CD4-positive, alpha-beta memory T cell (primary cell): ENCODE data around the gene BTG1. TPM values are rescaled to one million over a fixed set of nuclear protein-coding genes. Genes with fewer than 3 reads are reported as not detected.

ENCODE experiments used
- CTCF ChIA-PET: fragments of 350-600 bp; sonication (Branson Sonifier 250); formaldehyde crosslinking; loops from one replicate; lab custom pipeline; 2021; ENCODE audit warnings: inconsistent platforms; ENCODE audit not compliant: partially characterized antibody; lab: Charles Lee
- POLR2A ChIA-PET: fragments of 350-600 bp; sonication (Branson Sonifier 250); formaldehyde crosslinking; loops from one replicate; lab custom pipeline; 2021; ENCODE audit not compliant: partially characterized antibody; lab: Charles Lee
- DNase-seq, 5 donors: peaks; one replicate each; pipeline versions ENCODE4 v3.0.0 to v3.0.0-alpha.2; 2020 to 2022; ENCODE audit warnings: mixed read lengths in 1 of 5
- H3K27ac ChIP-seq: one replicate; pipeline ENCODE4 v1.7.0; 2013; ENCODE audit warnings: low read depth, low read length
- H3K27me3 ChIP-seq: 2 replicates; pipeline ENCODE4 v1.7.0; 2013; ENCODE audit warnings: mild to moderate bottlenecking, low read length, moderate library complexity; ENCODE audit not compliant: insufficient read depth
- H3K36me3 ChIP-seq: 2 replicates; pipeline ENCODE4 v1.7.0; 2013; ENCODE audit warnings: mild to moderate bottlenecking, low read length, moderate library complexity; ENCODE audit not compliant: insufficient read depth
- H3K4me1 ChIP-seq: 2 replicates; pipeline ENCODE4 v1.7.0; 2013; ENCODE audit warnings: mild to moderate bottlenecking, low read length, moderate library complexity; ENCODE audit not compliant: insufficient read depth
- H3K4me3 ChIP-seq, 2 donors: one replicate each; pipeline ENCODE4 v1.7.0; 2013; ENCODE audit warnings: low read length in 2 of 2, mild to moderate bottlenecking in 1 of 2
- H3K9me3 ChIP-seq, 2 donors: one replicate each; pipeline ENCODE4 v1.7.0; 2013; ENCODE audit warnings: low read length in 2 of 2, control low read depth in 1 of 2; ENCODE audit not compliant: control insufficient read depth in 1 of 2
- H3K27ac Mint-ChIP-seq, 7 donors: one replicate each; pipeline ENCODE4 v1.8.0; 2020 to 2021; ENCODE audit warnings: mixed read lengths in 7 of 7, mild to moderate bottlenecking in 6 of 7, inconsistent platforms in 3 of 7, moderate library complexity in 3 of 7
- H3K27me3 Mint-ChIP-seq, 2 donors: one replicate each; pipeline ENCODE4 v1.8.0; 2020 to 2021; ENCODE audit warnings: mixed read lengths in 2 of 2
- H3K36me3 Mint-ChIP-seq, 2 donors: one replicate each; pipeline ENCODE4 v1.8.0; 2020 to 2021; ENCODE audit warnings: mixed read lengths in 2 of 2, inconsistent platforms in 1 of 2, mild to moderate bottlenecking in 1 of 2
- H3K4me1 Mint-ChIP-seq, 4 donors: one replicate each; pipeline ENCODE4 v1.8.0; 2020 to 2021; ENCODE audit warnings: mixed read lengths in 4 of 4, mild to moderate bottlenecking in 1 of 4
- H3K4me3 Mint-ChIP-seq, 8 donors: one replicate each; pipeline ENCODE4 v1.8.0; 2020 to 2021; ENCODE audit warnings: mixed read lengths in 8 of 8, mild to moderate bottlenecking in 7 of 8, moderate library complexity in 6 of 8, inconsistent platforms in 3 of 8
- H3K9me3 Mint-ChIP-seq, 8 donors: one replicate each; pipeline ENCODE4 v1.8.0; 2020 to 2021; ENCODE audit warnings: mixed read lengths in 8 of 8, mild to moderate bottlenecking in 5 of 8, inconsistent platforms in 3 of 8, moderate library complexity in 1 of 8
- intact Hi-C: fragments of 100-400 bp; cut with micrococcal nuclease; formaldehyde crosslinking; loops from one replicate; pipeline ENCODE4 v1.15.1; 2023
- polyA plus RNA-seq, 2 donors: library from polyadenylated mRNA; unstranded; fragments of 300-500 nt; fragmentation: Illumina TruSeq; gene quantifications; one replicate each; pipeline ENCODE4 v1.2.3, GENCODE V29; 2021
- total RNA-seq, 2 experiments: library from RNA; stranded (reverse); gene quantifications; one replicate each; pipeline ENCODE4 v1.2.3, GENCODE V29; 2021

Gene BTG1
- total and polyA plus RNA-seq, 4 experiments from 2014 or later = 339 to 765 (median 450) TPM

GRCh38 chr12:92188517-92189188 is 43.0 kb upstream of the BTG1 start:
- DNase-seq = no peak
- H3K9me3 Mint-ChIP-seq = no peaks in the 10 kb centered on the region
- no peaks in the 10 kb centered on the region for H3K27me3 Mint-ChIP-seq
- intact Hi-C loops = no loop called here
- CTCF ChIA-PET = interaction anchor here (0.8 kb wide), 1 partner anchor 43 kb away, joined by 3 read pairs; the partner anchor contains the start of gene BTG1
- Histone ChIP-seq H3K9me3 (no peaks in the 10 kb centered on the region), H3K4me3 (no peak overlapping the region), H3K4me1 (peaks cover 37% of the 10 kb centered on the region), H3K27me3 (no peaks in the 10 kb centered on the region), H3K36me3 (no peaks in the 10 kb centered on the region), H3K27ac (no peak overlapping the region)
- peak overlapping the region in 3 of 7 donors; percentile 18 to 61 (median 36) for H3K27ac Mint-ChIP-seq
- no peak overlapping the region for H3K4me3 Mint-ChIP-seq
- peaks cover 29 to 47% (median 38%) of the 10 kb centered on the region in 4 donors for H3K4me1 Mint-ChIP-seq
- POLR2A ChIA-PET = interaction anchor here (0.8 to 1.0 kb wide), 3 partner anchors 43 to 215 kb away, joined by 3 read pairs; partner anchors contain the start of gene BTG1
- no peaks in the 10 kb centered on the region for H3K36me3 Mint-ChIP-seq

DNA sequence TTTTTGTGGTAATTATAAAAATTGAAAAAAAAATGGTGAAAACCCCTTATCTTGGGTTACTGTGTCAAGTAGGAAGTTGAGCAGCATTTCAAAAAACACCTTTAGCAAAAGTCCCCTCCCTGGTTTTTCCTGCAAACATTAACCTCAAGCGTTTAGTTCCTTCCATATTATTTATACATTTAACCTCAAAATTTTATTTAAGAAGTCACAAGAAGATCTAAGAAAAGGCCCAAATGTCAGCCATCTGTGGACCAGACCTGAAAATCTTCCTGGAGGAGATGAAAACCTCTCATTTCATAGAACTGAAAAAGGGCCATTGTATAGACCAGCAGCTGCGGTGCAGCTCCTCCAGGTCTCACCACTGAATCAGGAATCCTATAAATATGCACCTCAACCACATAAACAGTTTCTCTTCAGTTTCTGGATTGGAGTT is 40.4 kb upstream of the BTG1 start:
- CTCF ChIA-PET = interaction anchor here (0.7 to 2.9 kb wide), 2 partner anchors 22 to 223 kb away, joined by 3 to 8 read pairs; no protein-coding TSS in a partner anchor
- peak overlapping the region; percentile 60 for H3K27ac ChIP-seq
- H3K36me3 ChIP-seq = no peaks in the 10 kb centered on the region
- Mint-ChIP-seq H3K4me1 (peaks cover 32 to 60% (median 50%) of the 10 kb centered on the region in 4 donors), H3K27me3 (no peaks in the 10 kb centered on the region), H3K9me3 (no peaks in the 10 kb centered on the region), H3K36me3 (no peaks in the 10 kb centered on the region), H3K27ac (peak overlapping the region; percentile 89 to 96 (median 94)), H3K4me3 (peak overlapping the region; percentile 64 to 89 (median 78))
- DNase-seq = peak; percentile 33 to 61 (median 34)
- H3K27me3 ChIP-seq = no peaks in the 10 kb centered on the region
- no peak overlapping the region for H3K4me3 ChIP-seq
- intact Hi-C loops = no loop called here
- peaks cover 39% of the 10 kb centered on the region for H3K4me1 ChIP-seq
- POLR2A ChIA-PET = no interaction called here
- H3K9me3 ChIP-seq = no peaks in the 10 kb centered on the region

DNA sequence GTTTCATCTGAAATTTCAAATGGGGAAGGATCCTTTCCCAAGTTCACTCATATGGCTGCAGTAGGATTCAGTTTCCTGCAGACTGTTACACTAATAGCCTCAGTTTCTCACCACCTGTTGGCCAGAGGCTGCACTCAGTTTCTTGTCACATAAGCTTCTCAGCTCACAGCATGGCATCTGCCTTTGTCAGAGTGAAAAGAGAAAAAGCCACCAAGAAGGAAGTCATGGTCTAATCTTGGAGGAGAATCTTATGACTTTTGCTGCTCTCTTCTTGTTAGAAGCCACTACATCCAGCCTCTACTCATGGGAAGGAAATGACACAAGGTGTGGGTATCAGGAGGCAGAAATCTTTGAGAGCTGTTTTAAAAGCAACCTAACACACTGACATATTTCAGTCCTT is 39.4 kb upstream of the BTG1 start:
- peak; percentile 56 to 67 (median 58) for DNase-seq
- Histone ChIP-seq H3K36me3 (no peaks in the 10 kb centered on the region), H3K4me1 (peaks cover 39% of the 10 kb centered on the region), H3K4me3 (peak overlapping the region in 1 of 2 donors; percentile 21), H3K27me3 (no peaks in the 10 kb centered on the region), H3K9me3 (no peaks in the 10 kb centered on the region), H3K27ac (peak overlapping the region; percentile 60)
- peaks cover 0 to 2% (median 0%) of the 10 kb centered on the region in 8 donors for H3K9me3 Mint-ChIP-seq
- no peaks in the 10 kb centered on the region for H3K27me3 Mint-ChIP-seq
- CTCF ChIA-PET = interaction anchor here (0.9 to 2.9 kb wide), 4 partner anchors 12 to 224 kb away, joined by 3 to 8 read pairs (median 4); partner anchors contain the start of gene BTG1
- H3K4me3 Mint-ChIP-seq = peak overlapping the region; percentile 26 to 84 (median 64)
- H3K36me3 Mint-ChIP-seq = no peaks in the 10 kb centered on the region
- peak overlapping the region; percentile 64 to 92 (median 82) for H3K27ac Mint-ChIP-seq
- POLR2A ChIA-PET = interaction anchor here (0.6 to 1.8 kb wide), 8 partner anchors 24 to 408 kb away, joined by 3 to 27 read pairs (median 4); partner anchors contain the start of gene BTG1
- H3K4me1 Mint-ChIP-seq = peaks cover 32 to 69% (median 54%) of the 10 kb centered on the region in 4 donors
- intact Hi-C loops = loop anchor here (1.0 kb wide), 2 partner anchors 25 to 38 kb away; no protein-coding TSS in a partner anchor

- no peaks in the 10 kb centered on the region for H3K27me3 Mint-ChIP-seq
- no peak for DNase-seq
- H3K27me3 ChIP-seq = no peaks in the 10 kb centered on the region
- H3K9me3 Mint-ChIP-seq = peaks cover 0 to 2% (median 0%) of the 10 kb centered on the region in 8 donors
- intact Hi-C loops = no loop called here
- H3K9me3 ChIP-seq = no peaks in the 10 kb centered on the region
- POLR2A ChIA-PET = no interaction called here
- no peaks in the 10 kb centered on the region for H3K36me3 ChIP-seq
- H3K4me3 ChIP-seq = no peak overlapping the region
- peak overlapping the region in 2 of 7 donors; percentile 54 to 78 for H3K27ac Mint-ChIP-seq
- no peaks in the 10 kb centered on the region for H3K36me3 Mint-ChIP-seq
- CTCF ChIA-PET = interaction anchor here (2.9 kb wide), 1 partner anchor 225 kb away, joined by 8 read pairs; no protein-coding TSS in a partner anchor
- H3K4me1 ChIP-seq = peaks cover 39% of the 10 kb centered on the region
- H3K4me1 Mint-ChIP-seq = peaks cover 30 to 63% (median 51%) of the 10 kb centered on the region in 4 donors
- peak overlapping the region in 1 of 8 donors; percentile 22 for H3K4me3 Mint-ChIP-seq
- no peak overlapping the region for H3K27ac ChIP-seq
Observed at GRCh38 chr12:92183575-92183974, 37.9 kb upstream of the BTG1 start.

GRCh38 chr12:92178340-92178739 is 32.7 kb upstream of the BTG1 start:
- peak overlapping the region in 1 of 7 donors; percentile 30 for H3K27ac Mint-ChIP-seq

DNA sequence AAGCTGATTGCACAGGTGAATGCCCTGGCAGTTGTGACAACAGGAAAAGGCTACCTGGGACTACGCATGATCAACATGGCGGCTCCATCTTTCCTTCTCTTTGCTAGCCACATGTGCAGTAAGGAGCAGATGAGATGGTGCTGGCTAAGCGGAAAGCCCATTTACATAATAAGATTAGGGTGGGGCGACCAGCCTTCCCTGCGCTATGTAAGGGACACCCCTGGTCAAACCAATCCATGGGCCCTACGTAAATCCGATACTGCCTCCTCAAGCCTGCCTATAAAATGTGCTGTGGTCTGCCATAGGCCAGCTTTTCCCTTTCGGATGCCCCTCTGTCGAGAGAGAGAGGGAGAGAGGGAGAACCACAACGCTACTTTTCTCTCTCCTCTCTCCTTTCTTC is 31.0 kb upstream of the BTG1 start:
- Mint-ChIP-seq H3K27me3 (no peaks in the 10 kb centered on the region), H3K4me1 (peaks cover 1 to 26% (median 17%) of the 10 kb centered on the region in 4 donors), H3K4me3 (no peak overlapping the region), H3K9me3 (peaks cover 0 to 2% (median 0%) of the 10 kb centered on the region in 8 donors), H3K36me3 (no peaks in the 10 kb centered on the region), H3K27ac (no peak overlapping the region)
- intact Hi-C loops = loop anchor here (2.0 kb wide), 1 partner anchor 16 kb away; no protein-coding TSS in a partner anchor
- no peaks in the 10 kb centered on the region for H3K36me3 ChIP-seq
- CTCF ChIA-PET = no interaction called here
- H3K27ac ChIP-seq = no peak overlapping the region
- H3K4me3 ChIP-seq = no peak overlapping the region
- H3K27me3 ChIP-seq = no peaks in the 10 kb centered on the region
- no peaks in the 10 kb centered on the region for H3K9me3 ChIP-seq
- POLR2A ChIA-PET = interaction anchor here (0.9 kb wide), 1 partner anchor 8 kb away, joined by 3 read pairs; no protein-coding TSS in a partner anchor
- DNase-seq = no peak
- peaks cover 12% of the 10 kb centered on the region for H3K4me1 ChIP-seq

More at GRCh38 chr12:92178340-92178739, 32.7 kb upstream of the BTG1 start:
- intact Hi-C loops = no loop called here
- no peaks in the 10 kb centered on the region for H3K27me3 ChIP-seq
- H3K27ac ChIP-seq = no peak overlapping the region
- POLR2A ChIA-PET = interaction anchor here (1.8 kb wide), 1 partner anchor 32 kb away, joined by 6 read pairs; the partner anchor contains the start of gene BTG1
- Mint-ChIP-seq H3K27me3 (no peaks in the 10 kb centered on the region), H3K4me3 (no peak overlapping the region), H3K4me1 (peaks cover 2 to 26% (median 16%) of the 10 kb centered on the region in 4 donors), H3K9me3 (peaks cover 0 to 2% (median 0%) of the 10 kb centered on the region in 8 donors), H3K36me3 (no peaks in the 10 kb centered on the region)
- CTCF ChIA-PET = no interaction called here
- H3K4me1 ChIP-seq = no peaks in the 10 kb centered on the region
- no peaks in the 10 kb centered on the region for H3K36me3 ChIP-seq
- H3K9me3 ChIP-seq = no peaks in the 10 kb centered on the region
- no peak overlapping the region for H3K4me3 ChIP-seq
- DNase-seq = no peak

DNA sequence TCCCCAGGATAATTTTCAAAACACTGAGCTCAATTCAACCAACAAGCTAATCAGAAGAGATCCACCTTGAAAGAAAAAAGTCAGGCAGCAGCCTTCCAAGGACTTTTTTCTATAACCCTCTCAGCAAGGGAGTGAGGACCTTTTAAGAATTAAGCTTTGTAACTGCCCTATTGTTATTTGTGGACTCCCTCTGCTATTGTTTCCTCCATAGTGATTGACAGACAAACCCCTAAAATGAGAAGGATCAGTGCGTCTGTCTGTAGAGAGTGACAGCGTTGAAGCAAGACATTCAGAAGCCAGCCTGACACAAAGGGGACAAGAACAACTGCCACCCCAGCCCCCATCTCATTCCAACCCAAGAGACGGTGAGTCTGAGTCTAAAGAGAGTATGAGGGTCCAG is 30.3 kb upstream of the BTG1 start:
- Mint-ChIP-seq H3K27me3 (no peaks in the 10 kb centered on the region), H3K4me3 (no peak overlapping the region), H3K27ac (no peak overlapping the region), H3K36me3 (no peaks in the 10 kb centered on the region), H3K4me1 (peaks cover 1 to 23% (median 15%) of the 10 kb centered on the region in 4 donors), H3K9me3 (peaks cover 0 to 2% (median 0%) of the 10 kb centered on the region in 8 donors)
- DNase-seq = no peak
- no peak overlapping the region for H3K27ac ChIP-seq
- no peak overlapping the region for H3K4me3 ChIP-seq
- H3K27me3 ChIP-seq = no peaks in the 10 kb centered on the region
- intact Hi-C loops = loop anchor here (2.0 kb wide), 1 partner anchor 17 kb away; no protein-coding TSS in a partner anchor
- no peaks in the 10 kb centered on the region for H3K36me3 ChIP-seq
- ChIA-PET CTCF (no interaction called here), POLR2A (interaction anchor here (1.3 kb wide), 1 partner anchor 30 kb away, joined by 3 read pairs; the partner anchor contains the start of gene BTG1)
- peaks cover 12% of the 10 kb centered on the region for H3K4me1 ChIP-seq
- H3K9me3 ChIP-seq = no peaks in the 10 kb centered on the region
